Coronary artery (tissue), 2 donors: ENCODE measurements around the gene MAGI1.

ENCODE experiments used
- DNase-seq: peaks from one replicate; pipeline ENCODE4 v3.0.0-alpha.2; 2017; ENCODE audit warnings: low spot score
- H3K27ac ChIP-seq, 2 donors: fragments of 200-600 bp; sonication (generic); one replicate each; pipeline ENCODE4 v1.5.1; 2016 to 2019
- H3K4me3 ChIP-seq: fragments of 200-600 bp; sonication (generic); 2 replicates; pipeline ENCODE4 v1.5.1; 2016; ENCODE audit warnings: mild to moderate bottlenecking, moderate library complexity
- TF ChIP-seq, protein P1 (sequence below): fragments of 200-600 bp; sonication (generic); IDR thresholded peaks from one replicate; pipeline ENCODE4 v1.5.1; 2019; ENCODE audit warnings: antibody characterized with exemption

Gene MAGI1

DNA sequence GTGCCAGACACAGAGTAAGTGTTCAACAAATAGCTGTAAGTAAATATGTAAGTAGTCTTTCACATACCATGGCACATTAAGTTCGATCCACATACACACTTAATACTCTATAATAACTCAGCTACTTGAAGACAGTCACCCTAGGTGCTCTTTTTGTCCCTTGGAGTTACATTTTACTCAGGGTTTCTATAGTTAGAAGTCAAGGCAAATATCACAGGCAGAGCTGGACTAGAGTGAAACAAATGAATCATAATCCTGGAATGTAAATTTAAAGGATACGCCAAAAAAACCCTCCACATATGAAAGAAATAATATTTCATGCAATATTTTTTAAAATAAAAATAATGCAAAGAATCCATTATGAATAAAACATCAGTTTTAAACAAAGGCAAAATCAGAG, 461.8 kb downstream of the MAGI1 start:
- TF ChIP-seq, protein P1, sequence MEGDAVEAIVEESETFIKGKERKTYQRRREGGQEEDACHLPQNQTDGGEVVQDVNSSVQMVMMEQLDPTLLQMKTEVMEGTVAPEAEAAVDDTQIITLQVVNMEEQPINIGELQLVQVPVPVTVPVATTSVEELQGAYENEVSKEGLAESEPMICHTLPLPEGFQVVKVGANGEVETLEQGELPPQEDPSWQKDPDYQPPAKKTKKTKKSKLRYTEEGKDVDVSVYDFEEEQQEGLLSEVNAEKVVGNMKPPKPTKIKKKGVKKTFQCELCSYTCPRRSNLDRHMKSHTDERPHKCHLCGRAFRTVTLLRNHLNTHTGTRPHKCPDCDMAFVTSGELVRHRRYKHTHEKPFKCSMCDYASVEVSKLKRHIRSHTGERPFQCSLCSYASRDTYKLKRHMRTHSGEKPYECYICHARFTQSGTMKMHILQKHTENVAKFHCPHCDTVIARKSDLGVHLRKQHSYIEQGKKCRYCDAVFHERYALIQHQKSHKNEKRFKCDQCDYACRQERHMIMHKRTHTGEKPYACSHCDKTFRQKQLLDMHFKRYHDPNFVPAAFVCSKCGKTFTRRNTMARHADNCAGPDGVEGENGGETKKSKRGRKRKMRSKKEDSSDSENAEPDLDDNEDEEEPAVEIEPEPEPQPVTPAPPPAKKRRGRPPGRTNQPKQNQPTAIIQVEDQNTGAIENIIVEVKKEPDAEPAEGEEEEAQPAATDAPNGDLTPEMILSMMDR = no peak
- peak overlapping the region in 1 of 2 donors; percentile 32 for H3K27ac ChIP-seq

DNA sequence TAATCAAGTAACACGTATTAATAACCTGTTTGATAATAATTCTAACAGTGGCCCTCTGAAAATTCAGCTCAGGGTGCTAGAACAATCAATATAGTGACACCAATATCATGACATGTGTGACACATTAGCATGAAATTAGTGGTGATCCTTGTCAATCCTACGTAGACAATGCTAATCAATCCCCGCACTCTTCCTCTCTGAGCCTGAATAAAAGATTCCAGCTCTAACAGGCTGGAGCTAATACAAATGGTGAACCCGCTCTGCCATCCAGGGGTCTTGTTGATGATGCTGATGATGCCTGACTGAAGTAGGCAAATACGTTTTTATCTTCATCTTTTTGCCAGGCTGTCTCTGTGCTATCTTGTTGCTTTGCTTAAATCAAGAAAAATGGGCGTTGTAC, 462.5 kb downstream of the MAGI1 start:
- Histone ChIP-seq H3K27ac (no peak overlapping the region), H3K4me3 (no peak overlapping the region)
- no peak for DNase-seq
- TF ChIP-seq, protein P1 = no peak

More for the DNA sequence above, 461.8 kb downstream of the MAGI1 start:
- no peak overlapping the region for H3K4me3 ChIP-seq
- no peak for DNase-seq

DNA sequence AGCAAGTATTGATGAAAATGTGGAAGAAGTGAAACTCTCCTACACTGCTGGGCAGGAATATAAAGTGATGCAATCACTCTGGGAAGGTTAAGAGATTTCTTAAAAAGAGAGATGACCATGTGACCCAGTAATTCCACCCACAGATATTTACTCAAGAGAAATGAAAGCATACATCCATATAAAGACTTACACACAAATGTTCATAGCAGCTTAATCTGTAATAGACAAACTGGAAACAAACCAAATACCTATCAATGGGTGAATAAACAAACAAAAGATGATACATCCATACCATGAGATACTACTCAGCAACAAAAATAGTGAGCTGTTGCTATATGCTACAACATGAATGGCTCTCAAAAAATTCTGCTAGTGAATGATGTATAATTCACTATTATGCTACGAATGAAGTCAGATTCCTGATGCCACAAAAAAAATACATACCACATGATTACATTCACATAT, 463.3 kb downstream of the MAGI1 start:
- TF ChIP-seq, protein P1 = no peak
- no peak overlapping the region for H3K4me3 ChIP-seq
- no peak overlapping the region for H3K27ac ChIP-seq
- no peak for DNase-seq

DNA sequence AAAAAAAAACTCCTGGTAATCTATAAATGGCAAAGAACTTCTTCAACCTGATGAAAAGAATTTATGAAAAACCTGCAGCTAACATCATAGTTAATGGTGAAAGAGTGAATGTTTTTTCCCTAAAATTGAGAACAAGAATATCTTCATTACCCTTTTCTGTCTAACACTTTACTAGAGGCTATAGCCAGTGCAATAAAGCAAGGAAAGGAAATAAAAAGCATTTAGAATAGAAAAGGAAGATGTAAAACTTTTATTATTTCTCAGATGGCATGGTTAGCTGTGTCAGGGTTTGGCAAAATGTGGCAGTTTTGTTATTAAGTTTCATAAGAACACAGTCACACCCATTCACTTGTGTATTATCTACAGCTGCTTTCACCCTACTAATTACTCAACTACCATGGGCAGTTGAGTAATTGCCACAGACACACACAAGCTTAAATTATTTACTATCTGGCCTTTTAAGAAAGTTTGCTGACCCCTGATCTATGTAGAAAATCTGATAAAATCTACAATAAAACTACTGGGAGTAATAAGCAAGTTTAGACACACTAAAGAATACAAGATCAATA, 465.1 kb downstream of the MAGI1 start:
- TF ChIP-seq, protein P1 = no peak
- no peak overlapping the region for H3K4me3 ChIP-seq
- no peak for DNase-seq
- H3K27ac ChIP-seq = no peak overlapping the region

DNA sequence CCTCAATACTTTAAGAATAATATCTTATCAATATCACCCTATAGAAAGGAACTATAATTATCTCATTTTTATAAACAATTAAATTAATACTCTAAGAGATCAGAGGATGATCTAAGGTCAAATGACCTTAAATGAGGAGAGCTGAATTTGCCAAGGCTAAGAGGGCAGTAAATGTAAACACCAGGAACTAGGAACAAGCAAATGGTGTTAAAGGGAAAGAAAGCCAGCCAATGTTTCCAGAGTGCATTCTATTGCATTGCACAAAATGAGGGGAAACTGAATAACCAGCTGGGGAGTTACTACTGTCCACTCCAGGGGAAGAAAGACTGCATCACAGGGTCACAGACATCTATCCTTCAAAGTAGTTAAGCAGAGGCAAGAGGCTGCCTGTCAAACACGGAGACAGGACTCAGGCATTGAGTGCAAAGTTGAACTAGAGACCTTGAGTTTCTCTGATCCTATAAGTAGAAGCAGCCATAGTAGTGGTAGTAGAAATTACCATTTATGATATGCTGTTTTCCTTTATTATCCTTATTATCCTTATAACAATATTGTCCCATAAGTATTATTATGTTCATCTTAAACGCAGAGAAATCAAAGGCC, 466.4 kb downstream of the MAGI1 start:
- Histone ChIP-seq H3K4me3 (no peak overlapping the region), H3K27ac (no peak overlapping the region)

DNA sequence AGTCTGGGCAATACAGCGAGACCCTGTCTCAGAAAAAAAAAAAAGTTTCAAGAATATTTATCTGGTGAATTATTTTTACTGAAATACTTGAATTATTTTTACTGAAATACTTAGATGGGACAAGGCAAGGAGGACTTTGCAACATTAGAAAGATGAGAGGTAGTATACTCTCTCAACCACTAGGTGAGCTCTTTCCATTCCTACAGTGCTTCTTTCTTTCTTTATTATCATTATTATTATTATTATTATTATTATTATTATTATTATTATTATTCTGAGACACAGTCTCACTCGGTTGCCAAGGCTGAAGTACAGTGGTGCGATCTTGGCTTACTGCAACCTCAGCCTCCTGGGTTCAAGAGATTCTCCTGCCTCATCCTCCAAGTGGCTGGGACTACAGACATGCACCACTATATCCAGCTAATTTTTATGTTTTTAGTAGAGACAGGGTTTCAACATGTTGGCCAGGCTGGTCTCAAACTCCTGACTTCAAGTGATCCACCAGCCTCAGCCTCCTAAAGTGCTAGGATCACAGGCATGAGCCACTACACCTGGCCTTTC, 468.8 kb downstream of the MAGI1 start:
- Histone ChIP-seq H3K4me3 (no peak overlapping the region), H3K27ac (no peak overlapping the region)
- no peak for DNase-seq
- TF ChIP-seq, protein P1 = no peak

More for the DNA sequence above, 466.4 kb downstream of the MAGI1 start:
- DNase-seq = no peak
- TF ChIP-seq, protein P1 = no peak

DNA sequence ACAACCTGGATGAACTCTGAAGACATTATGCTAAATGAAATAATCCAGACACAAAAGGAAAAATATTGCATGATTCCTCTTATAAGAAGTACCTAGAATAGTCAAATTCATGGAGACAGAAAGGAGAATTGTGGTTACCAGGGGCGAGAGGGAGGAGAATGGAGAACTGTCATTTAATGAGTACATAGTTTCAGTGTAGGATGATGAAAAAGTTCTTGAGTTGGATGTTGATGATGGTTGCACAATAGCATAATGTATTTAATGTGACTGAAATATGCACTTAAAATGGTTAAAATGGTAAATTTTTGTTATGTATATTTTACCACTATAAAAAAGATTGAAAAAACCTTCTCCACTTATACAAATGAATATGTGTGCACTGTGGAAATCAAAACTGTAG, 469.6 kb downstream of the MAGI1 start:
- H3K27ac ChIP-seq = no peak overlapping the region
- TF ChIP-seq, protein P1 = no peak
- no peak for DNase-seq
- no peak overlapping the region for H3K4me3 ChIP-seq
